SK-N-SH treated with all-trans-retinoic acid at 6 μM for 48 hours (cell line): Measurements from ENCODE around the gene PSMD8.

Source experiments
- CSRNP3 ChIP-seq: fragments of 250-450 bp; sonication (Bioruptor Pico); IDR thresholded peaks from 2 replicates; pipeline ENCODE4 v1.5.1; 2021; ENCODE audit warnings: mild to moderate bottlenecking, moderate library complexity
- RARB ChIP-seq: fragments of 250-450 bp; sonication (Bioruptor Pico); IDR thresholded peaks from 2 replicates; pipeline ENCODE4 v1.8.0; 2021; ENCODE audit warnings: mild to moderate bottlenecking, moderate library complexity
- SNAI2 ChIP-seq: fragments of 250-450 bp; sonication (Bioruptor Pico); IDR thresholded peaks from 2 replicates; pipeline ENCODE4 v1.5.0; 2020; ENCODE audit warnings: mild to moderate bottlenecking, moderate library complexity
- TCF4 ChIP-seq: fragments of 250-450 bp; sonication (Bioruptor Pico); IDR thresholded peaks from 2 replicates; pipeline ENCODE4 v1.8.0; 2021; ENCODE audit warnings: mild to moderate bottlenecking, moderate library complexity, borderline replicate concordance
- ZFP3 ChIP-seq: fragments of 250-450 bp; sonication (Bioruptor Pico); IDR thresholded peaks from 2 replicates; pipeline ENCODE4 v1.5.0; 2020; ENCODE audit warnings: mild to moderate bottlenecking, moderate library complexity
- TF ChIP-seq, protein P1 (sequence below): fragments of 250-450 bp; sonication (Bioruptor Pico); IDR thresholded peaks from 2 replicates; pipeline ENCODE4 v1.8.0; 2020; ENCODE audit warnings: mild to moderate bottlenecking, moderate library complexity, borderline replicate concordance
- TF ChIP-seq, protein P2 (sequence below): fragments of 250-450 bp; sonication (Bioruptor Pico); IDR thresholded peaks from 2 replicates; pipeline ENCODE4 v1.5.1; 2020; ENCODE audit warnings: low read depth, mild to moderate bottlenecking, moderate library complexity

GRCh38 chr19:38424272-38424671 lies 49.9 kb downstream of the PSMD8 start:
- no peak for TF ChIP-seq ZFP3 (CRISPR knock-in tag)
- no peak for TF ChIP-seq TCF4 (CRISPR knock-in tag)
- TF ChIP-seq, protein P1, sequence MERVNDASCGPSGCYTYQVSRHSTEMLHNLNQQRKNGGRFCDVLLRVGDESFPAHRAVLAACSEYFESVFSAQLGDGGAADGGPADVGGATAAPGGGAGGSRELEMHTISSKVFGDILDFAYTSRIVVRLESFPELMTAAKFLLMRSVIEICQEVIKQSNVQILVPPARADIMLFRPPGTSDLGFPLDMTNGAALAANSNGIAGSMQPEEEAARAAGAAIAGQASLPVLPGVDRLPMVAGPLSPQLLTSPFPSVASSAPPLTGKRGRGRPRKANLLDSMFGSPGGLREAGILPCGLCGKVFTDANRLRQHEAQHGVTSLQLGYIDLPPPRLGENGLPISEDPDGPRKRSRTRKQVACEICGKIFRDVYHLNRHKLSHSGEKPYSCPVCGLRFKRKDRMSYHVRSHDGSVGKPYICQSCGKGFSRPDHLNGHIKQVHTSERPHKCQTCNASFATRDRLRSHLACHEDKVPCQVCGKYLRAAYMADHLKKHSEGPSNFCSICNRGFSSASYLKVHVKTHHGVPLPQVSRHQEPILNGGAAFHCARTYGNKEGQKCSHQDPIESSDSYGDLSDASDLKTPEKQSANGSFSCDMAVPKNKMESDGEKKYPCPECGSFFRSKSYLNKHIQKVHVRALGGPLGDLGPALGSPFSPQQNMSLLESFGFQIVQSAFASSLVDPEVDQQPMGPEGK: no peak
- TF ChIP-seq, protein P2, sequence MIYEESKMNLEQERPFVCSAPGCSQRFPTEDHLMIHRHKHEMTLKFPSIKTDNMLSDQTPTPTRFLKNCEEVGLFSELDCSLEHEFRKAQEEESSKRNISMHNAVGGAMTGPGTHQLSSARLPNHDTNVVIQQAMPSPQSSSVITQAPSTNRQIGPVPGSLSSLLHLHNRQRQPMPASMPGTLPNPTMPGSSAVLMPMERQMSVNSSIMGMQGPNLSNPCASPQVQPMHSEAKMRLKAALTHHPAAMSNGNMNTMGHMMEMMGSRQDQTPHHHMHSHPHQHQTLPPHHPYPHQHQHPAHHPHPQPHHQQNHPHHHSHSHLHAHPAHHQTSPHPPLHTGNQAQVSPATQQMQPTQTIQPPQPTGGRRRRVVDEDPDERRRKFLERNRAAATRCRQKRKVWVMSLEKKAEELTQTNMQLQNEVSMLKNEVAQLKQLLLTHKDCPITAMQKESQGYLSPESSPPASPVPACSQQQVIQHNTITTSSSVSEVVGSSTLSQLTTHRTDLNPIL (CRISPR knock-in tag): no peak
- no peak for TF ChIP-seq SNAI2 (CRISPR knock-in tag)
- TF ChIP-seq RARB (CRISPR knock-in tag): no peak
- no peak for TF ChIP-seq CSRNP3 (CRISPR knock-in tag)
